Islet of Langerhans (tissue), 1 donor: Measurements from ENCODE around the gene EARS2.
"Not testable (repeated sequence)": the region's sequence is repeated elsewhere in the genome, so short reads cannot be mapped to it uniquely, and the experiment has no call there.

ENCODE experiments used
- FAIRE-seq: peaks from one replicate; lab custom pipeline; 2011; peaks lifted over from hg19 to GRCh38; lab: Jason Lieb, UNC

Gene EARS2

DNA sequence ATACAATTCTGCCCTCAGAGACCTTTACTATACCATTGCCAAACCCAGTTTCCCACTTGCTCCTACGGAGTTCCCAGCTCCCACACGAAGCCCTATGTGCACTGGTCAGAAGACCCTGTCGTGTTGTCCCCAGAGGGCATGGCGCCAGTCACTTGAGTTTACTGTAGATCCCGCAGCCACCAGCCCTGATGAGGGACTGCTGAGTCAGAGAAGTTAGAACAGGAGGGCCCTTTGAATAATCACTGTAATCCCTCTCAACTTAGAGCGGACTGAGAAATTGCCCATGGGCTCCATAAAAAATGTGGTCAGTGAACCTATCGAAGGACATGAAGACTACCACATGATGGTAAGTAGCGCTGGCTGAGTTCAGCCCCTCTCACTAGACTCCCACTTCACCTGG is 9.6 kb upstream of the EARS2 start:
- no peak for FAIRE-seq

DNA sequence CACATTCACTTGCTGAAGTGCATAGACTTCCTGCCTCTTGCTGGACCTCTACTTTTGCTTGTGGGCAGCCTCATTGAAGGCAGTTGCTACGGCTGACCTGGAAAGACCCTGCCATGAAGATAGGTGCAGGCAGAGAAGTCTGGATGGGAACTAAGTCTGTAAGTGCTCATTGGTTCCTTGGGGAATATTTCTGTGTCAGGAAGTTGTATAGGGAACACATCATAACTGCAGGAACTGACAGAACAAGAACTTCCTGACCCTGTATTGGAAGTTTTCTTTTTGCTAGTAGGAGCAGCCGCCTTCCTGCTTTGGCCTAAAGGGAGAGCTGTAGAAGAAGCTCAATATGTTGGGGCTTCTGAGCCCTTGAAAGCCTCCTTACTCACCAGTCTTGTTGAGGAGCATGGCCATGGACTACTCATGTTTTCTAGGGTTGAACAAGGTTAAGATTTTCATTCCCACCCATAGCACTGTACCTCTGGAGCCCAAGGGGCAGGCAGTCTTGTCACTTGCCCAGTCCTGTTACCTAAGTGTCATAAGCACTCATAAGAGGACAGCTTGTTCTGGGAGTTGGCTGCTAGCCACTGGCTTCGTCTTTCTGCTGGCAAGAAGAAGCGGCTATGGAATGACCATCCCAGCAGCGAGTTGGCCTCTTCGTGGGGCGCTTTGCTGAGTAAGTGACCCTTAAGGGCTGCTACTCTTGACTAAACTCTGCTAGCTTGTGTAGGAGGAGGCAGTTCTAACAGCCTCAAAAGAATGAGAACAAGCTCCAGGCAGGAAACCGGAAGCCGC is 7.6 kb upstream of the EARS2 start:
- no peak for FAIRE-seq

DNA sequence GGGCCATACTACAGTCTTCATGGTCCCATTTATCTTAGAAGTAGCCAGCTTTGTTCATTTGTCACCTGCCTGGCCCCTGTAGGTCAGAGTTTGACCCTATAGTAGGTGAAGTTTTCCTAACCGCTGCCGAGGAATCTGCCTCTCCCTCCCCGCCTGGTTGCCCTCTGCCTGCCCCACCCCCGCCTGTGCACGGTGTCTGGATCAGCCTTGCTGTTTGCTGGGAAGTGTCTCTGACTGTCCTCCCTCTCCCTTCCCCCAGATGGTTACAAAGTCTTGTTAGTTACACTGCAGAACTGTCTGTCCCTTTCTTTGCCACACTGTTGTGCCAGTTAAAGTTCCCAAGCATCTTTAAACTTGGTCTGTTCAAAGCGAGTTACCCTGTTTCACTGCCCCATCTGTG is 6.0 kb upstream of the EARS2 start:
- FAIRE-seq = no peak

DNA sequence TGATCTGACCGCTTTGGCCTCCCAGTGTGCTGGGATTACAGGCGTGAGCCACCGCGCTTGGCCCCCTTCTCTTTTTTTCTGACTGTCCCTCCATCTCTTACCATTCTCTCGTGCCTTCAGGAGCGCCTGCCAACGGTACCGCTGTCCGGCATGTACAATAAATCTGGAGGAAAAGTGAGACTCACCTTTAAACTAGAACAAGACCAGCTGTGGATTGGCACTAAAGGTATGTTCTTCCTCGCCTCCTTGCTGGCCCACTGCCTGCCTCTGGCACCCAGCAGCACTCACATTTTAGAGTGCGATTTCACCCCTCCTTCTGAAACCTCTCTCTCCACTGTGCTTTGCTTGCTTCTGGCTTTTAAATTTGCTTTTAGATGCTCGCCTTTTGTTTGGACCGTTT is 5.4 kb upstream of the EARS2 start:
- no peak for FAIRE-seq

DNA sequence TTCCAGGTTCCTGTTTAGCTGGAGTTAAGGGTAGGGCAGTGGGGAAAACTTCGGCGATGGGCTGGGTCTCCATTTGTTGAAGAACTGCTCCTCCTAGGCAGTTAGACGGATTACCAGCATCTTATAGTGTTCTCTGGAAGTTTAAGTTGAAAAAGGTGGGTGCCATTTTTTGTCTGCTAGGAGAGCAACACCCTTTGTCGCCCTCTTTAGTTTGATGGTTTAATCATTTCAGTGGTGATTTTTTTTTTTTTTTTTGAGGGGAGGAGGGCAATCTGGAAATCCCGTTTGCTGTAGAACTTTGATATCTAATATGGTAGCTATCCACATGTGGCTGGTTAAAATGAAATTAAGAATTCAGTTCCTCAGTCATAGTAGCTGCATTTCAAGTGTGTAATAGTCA is 4.4 kb upstream of the EARS2 start:
- FAIRE-seq = no peak

DNA sequence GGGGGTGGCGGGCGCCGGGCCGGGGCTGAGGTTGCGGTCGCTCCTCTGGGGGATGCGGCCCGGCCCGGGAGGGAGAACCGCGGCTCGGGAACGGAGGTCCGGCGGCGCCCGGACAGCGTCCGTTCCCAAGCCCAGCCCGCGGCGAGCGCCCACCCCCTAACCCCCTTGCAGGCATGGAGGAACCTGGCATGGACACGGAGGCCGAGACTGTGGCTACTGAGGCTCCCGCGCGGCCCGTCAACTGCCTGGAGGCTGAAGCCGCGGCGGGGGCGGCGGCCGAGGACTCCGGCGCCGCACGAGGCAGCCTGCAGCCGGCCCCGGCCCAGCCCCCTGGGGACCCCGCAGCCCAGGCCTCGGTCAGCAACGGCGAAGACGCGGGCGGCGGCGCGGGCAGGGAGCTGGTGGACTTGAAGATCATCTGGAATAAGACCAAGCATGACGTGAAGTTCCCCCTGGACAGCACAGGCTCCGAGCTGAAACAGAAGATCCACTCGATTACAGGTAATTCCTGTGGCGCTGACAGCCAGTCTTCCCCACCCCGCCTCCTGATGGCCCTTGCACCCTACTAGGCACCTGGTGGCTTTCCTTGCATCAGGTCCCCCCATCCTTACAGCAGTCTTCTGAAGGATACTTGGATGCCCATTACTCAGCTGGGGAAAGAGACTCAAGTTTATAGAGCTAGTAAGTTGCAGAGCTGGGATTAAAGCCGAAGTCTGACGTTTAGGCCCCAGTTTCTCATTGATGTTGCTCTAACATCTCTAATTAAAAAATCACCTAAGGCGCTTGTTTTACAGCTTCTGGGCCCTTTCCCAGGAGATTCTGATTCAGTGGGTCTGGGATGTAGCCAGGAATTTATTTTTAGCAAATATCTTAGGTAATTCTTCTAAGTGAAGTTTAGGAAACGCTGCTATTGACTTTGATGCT is 891 bp upstream of the EARS2 start:
- no peak for FAIRE-seq

DNA sequence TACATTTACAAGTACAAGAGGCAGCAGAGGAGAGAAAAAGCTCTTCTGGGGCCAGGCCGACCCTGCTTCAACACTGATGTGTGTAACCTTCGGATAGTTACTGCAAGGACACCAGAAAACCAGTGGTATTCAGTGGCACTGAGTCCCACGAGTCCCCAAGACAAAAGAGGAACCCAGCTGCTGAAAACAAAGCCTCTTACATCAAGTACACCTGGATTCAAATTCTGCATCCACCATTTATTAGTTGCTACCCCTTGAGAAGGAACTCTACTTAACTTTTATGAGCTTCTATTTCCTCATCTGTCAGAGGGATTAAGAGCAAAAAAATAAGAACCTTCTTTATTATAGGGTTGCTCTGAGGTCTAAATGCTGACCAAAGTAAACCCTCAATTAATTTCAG is 2.6 kb downstream of the EARS2 start:
- FAIRE-seq = no peak

DNA sequence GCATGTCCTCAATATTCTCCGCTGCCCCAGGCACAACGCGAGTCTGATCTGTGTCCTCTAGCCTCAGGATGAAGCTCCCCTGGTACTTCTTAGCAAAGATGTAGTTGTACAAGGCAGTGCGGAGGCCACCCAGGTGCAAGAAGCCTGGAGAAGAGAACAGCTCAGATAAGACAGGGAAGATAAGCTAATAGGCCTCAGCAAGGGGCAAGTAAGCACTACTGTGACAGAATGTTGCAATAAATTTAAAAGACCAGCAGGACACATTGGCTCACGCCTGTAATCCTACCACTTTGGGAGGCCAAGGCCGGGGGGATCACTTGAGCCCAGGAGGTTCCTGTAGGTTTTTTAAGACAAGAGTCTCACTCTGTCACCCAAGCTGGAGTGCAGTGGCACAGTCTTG is 5.0 kb downstream of the EARS2 start:
- FAIRE-seq = no peak

DNA sequence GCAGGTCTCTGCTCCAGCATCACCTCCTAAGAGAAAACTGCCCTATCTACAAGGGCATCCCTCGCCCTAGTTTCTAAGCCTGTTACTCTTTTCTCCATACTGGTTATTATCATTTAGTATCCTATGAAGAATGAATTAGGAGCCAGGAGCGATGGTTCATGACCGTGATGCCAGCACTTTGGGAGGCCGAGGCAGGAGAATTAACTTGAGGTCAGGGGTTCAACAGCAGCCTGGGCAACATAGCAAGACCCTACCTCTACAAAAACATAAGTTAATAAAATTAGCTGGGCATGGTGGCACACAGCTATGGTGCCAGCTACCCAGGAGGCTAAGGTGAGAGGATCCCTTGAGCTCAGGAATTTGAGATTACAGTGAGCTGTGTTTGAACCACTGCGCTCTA is 7.2 kb downstream of the EARS2 start:
- FAIRE-seq = no peak

DNA sequence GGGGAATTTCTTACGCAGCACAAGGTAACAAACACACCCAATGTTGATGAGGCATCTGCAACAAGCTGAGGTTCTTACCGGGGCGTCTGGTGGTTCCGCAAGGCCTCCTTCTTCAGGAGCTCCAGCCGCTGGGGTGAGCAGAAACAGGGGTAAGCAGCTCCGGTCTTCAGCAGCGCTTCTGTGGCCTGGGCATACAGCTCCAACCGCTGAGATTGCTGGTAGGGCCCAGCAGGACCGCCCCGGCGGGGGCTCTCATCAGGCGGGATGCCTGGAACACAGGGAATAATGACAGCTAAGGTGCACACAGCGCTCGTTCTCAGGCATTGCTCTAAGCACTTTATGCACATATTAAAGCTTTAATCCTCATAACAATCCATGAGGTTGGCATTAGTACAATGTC is 12.7 kb downstream of the EARS2 start:
- FAIRE-seq = no peak

DNA sequence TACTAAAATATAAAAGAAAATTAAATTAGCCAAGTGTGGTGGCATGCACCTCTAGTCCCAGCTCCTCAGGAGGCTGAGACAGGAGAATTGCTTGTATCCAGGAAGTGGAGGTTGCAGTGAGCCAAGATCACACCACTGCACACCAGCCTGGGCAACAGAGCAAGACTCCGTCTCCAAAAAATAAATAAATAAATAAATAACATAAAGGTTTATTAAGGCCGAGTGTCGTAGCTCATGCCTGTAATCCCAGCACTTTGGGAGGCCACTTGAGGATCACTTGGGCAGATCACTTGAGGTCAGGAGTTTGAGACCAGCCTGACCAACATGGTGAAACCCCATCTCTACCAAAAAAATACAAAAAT is 16.4 kb downstream of the EARS2 start:
- not testable (repeated sequence) for FAIRE-seq

DNA sequence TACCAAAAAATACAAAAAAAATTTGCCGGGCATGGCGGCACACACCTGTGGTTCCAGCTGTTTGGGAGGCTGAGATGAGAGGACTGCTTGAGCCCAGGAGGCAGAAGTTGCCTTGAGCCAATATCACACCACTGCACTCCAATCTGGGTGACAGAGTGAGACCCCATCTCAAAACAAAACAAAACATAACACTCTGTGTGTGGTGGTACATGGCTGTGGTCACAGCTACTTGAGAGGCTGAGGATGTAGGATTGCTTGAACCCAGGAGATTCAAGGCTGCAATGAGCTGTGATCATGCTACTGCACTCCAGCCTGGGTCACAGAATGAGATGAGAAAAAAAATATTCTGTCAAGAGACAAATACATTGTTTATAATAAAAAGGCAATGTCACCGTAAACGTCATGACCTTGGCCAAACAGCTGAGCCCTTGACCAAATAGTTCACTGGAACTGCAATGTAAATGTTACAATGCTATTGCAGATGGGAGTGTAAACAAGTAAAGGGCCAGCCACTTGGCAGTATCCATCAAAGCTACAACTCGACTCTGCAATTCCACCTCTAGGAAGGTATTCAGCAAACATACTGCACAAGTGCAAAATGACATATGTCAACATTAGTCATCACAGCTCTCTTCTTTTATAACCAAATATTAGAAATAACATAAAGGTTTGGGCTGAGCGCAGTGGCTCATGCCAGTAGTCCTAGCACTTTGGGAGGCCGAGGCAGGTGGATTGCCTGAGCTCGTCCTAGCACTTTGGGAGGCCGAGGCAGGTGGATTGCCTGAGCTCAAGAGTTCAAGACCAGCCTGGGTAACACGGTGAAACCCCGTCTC is 16.9 kb downstream of the EARS2 start:
- FAIRE-seq = peak; percentile 62

DNA sequence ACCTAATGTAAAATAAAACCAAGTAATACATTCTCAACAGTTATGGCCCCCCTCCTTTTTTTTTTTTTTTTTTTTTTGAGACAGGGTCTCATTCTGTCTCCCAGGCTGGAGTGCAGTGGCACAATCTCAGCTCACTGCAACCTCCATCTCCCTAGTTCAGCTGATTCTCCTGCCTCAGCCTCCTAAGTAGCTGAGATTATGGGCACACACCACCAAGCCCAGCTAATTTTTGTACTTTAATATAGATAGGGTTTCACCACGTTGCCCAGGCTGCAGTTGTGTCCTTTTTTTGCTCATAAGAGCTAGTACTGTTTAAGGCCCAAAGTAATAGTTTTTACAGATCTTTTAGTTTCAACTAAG is 18.3 kb downstream of the EARS2 start:
- FAIRE-seq = no peak

DNA sequence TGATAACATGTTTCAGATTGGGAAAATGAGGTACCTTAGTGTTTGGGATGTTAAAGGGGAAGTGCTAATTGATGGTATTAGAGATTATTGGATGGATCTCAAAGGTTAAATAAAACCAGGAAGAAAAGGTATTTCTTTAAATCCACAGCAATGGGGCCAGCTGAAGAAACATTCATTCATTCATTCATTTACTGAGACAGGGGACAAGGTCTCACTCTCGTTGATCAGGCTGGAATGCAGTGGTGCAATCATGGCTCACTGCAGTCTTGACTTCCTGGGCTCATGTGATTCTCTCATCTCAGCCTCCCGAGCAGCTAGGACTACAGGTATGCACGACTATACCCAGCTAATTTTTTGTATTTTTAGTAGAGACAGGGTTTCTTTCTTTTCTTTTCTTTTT is 19.8 kb downstream of the EARS2 start:
- FAIRE-seq = no peak

DNA sequence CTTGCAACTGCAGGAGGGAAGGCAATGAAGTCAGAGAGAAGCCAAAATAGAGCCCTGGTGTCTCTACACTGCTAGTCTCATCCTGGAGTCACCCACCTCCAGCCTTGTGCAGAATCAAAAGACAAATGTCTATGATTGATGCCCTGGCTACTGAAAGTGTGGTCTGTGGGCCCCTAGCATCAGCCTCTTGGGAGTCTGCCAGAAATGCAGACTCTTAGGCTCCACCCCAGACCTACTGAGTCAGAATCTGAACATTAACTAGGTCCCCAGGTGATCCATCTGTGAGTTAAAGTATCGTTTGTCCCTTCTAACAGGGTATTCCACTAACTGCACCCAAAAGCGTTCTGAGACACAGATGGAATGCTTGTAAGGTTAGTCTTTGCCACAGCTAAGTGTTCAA is 21.2 kb downstream of the EARS2 start:
- no peak for FAIRE-seq

DNA sequence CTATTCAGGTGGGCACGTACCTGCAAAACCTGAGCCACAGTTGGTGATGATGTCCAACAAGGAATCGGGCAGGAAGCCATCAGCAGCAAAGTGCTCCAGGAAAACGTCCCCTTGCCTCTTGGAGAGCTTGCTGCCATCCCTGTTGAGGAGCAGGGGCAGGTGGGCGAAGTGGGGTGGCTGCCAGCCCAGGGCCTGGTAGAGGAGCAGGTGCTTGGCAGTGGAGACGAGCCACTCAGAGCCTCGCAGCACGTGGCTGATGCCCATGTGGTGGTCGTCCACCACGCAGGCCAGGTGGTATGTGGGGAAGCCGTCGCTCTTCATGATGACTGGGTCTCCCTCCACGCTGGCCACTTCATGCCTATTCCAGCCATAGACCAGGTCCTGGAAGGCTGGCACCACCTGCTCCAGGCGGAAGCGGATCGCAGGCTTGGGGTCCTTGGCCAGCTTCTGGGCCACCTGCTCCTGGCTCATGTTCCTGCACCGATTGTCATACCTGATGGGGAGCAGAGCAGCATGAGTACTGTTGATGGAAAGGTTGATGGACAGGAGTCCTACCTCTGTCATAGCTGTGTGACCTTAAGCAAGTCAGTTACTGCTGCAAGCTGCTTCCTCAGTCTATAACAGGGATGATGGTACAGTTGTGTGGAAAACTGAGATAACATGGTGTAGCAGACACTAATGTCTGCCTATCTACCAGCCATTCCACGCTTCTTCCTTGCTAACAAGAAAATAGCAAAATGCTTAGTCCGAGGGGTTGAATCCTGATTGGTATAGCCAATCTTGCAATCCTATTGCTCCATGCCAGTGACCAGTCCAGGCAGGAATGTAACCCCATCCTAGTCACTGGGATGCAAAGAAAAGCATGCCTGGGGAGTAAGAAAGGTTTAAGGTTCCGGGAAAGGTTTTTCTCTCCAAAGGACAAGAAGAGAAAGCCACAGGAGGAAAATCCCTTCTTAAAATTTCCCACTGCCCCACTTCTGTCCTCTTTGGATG is 22.0 kb downstream of the EARS2 start:
- FAIRE-seq = no peak

DNA sequence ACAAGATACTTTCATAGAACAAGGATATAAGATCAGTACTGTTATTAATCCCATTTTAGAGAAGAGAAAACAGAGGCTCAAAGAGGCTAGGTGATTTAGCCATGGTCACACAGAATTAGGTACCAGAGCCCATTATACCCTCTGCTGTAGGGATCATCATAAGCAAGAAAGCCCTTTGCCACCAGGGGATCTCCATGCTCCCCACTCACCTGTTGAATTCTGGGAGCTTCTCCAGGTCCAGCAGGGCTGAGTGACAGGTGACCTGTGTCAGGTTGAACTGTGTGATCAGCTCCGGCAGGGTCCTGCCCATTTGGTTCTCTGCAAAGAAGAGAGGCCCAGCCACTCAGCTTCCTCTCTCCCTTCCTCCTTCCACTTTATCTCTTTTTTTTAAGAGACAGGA is 24.7 kb downstream of the EARS2 start:
- no peak for FAIRE-seq

DNA sequence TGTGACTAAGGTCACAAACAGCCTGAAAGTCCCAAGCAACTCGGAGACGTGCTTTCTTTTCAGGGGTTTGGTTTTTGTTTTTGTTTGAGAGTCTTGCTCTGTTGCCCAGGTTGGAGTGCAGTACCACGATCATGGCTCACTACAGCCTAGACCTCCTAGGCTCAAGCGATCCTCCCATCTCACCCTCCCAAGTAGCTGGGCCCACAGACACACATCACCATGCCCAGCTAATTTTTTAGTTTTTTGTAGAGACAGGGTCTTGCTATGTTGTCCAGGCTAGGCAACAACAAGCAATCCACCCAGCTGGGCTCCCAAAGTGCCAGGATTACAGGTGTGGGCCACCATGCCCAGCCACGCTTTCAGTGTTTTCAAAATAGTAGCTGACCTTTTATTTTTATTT is 27.1 kb downstream of the EARS2 start:
- FAIRE-seq = no peak

DNA sequence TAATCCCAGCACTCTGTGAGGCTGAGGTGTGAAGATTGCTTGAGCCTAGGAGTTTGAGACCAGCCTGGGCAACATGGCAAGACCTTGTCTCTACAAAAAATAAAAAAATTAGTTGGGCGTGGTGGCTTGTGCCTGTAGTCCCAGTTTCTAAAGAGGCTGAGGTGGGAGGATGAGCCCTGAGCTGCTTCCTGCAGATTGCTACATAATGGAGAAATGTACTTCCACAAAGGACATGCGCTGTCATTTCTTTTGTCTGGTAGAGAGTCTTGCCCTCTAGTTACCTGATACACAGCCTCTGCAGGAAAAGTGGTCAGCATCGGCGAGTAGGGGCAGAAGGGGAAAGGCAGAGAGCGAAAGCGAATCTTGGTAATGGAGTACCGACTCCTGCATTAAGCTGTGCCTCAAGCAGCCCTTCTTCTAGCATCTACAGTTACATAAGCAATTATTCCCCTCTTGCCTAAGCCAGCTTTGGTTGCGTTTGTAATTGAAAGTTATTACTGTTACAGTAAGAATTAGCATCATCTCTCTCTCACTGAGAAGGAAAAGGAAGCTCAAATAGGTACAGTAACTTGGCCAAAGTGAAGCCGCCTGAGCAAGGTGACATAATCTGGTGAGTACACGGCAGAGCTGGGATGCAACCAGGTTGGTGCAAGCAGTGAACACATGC is 28.4 kb downstream of the EARS2 start:
- FAIRE-seq = no peak

DNA sequence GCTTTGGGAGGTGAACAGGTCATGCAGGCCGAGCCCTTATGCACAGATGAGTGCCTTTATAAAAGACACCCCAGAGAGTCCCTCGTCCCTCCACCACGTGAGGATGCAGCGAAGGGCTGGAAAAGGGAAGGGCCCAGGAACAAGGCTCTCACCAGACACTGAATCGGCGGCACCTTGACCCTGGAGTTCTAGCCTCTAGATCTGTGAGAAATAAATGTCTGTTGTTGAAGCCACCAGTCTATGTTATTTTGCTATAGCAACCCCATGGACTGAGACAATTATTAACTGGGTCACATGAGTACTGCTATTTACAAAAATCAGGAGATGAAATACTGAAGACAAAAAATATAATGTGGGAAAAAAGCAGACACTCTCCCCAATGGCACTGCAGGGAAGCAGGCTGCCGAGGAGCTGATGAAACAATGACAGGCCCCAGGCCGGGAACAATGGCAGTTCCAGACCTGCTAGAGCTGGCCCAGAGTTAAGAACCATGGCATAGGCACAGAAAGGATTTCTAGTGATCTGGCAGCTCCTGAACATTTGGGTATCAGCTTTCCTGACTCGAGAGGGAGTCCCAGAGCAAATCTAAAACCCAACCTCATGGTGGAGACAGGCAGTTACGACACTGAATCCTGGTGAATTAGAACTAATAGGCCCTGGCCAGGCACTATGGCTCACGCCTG is 29.0 kb downstream of the EARS2 start:
- FAIRE-seq = peak; percentile 97

DNA sequence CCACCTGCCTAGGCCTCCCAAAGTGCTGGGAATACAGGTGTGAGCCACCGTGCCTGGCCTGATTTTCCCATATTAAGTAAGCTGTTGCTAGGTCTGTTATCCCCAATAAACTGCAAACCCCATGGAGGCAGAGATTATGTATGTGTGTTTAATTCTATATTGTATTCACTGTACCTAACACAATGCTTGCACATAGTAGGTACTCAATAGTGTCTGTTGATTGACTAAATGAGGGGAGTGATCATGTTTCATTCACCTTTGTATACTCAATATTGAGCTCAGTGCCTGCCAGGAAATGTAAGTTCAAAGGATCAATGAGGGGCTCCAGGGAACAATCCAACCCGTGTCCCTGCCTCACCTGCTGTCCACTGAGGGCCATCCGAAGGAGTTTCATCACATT is 32.3 kb downstream of the EARS2 start:
- no peak for FAIRE-seq
